HCT116 (cell line): Measurements from ENCODE around the gene ITGA1. TPM values are rescaled to one million over a fixed set of nuclear protein-coding genes. Genes with fewer than 3 reads are reported as not detected.

Source experiments
- ATAC-seq: fragments of 200-7000 bp; cut with Tn5 transposase; 2 replicates; pipeline ENCODE4 v1.9.1; 2020; ENCODE audit warnings: mild to moderate bottlenecking, moderate library complexity
- BruUV-seq: library from RNA; stranded (reverse); fragments of 400-500 nt; replicated peaks from 2 replicates; lab custom pipeline; 2021; lab: Mats Ljungman, UMichigan
- CTCF ChIA-PET: fragments of 300-600 bp; sonication (Branson Sonifier 250); formaldehyde crosslinking; loops from one replicate; lab custom pipeline; 2021; ENCODE audit warnings: antibody characterized with exemption; lab: Charles Lee
- POLR2A ChIA-PET: fragments of 300-600, 350-600 bp; sonication (Branson Sonifier 250); formaldehyde crosslinking; loops from one replicate; lab custom pipeline; 2021; ENCODE audit warnings: antibody characterized with exemption; lab: Charles Lee
- RAD21 ChIA-PET, 2 experiments: fragments of 300-600 bp; sonication (Branson Sonifier 250); formaldehyde crosslinking; loops; one replicate each; lab custom pipeline; 2023; ENCODE audit warnings: low total read pairs in 2 of 2; ENCODE audit not compliant: uncharacterized antibody in 2 of 2, unreplicated experiment in 2 of 2, low non-redundant PET in 1 of 2; lab: Charles Lee
- DNase-seq: peaks from one replicate; pipeline ENCODE4 v3.0.0-alpha.2; 2010; ENCODE audit warnings: low read depth, low spot score
- H2AFZ ChIP-seq: fragments of 200-600 bp; shearing (Covaris generic), sonication (generic); 2 replicates; pipeline ENCODE4 v1.6.1; 2017; ENCODE audit warnings: low read depth, mixed run types, mixed read lengths, antibody characterized with exemption, low read length; ENCODE audit not compliant: poor library complexity, severe bottlenecking
- H3K27ac ChIP-seq: 2 replicates; pipeline ENCODE4 v1.5.1; 2012; ENCODE audit warnings: low read depth, low read length
- H3K27me3 ChIP-seq: fragments of 200-600 bp; sonication (generic); 2 replicates; pipeline ENCODE4 v1.6.1; 2016; ENCODE audit warnings: mixed run types, low read length, mixed read lengths; ENCODE audit not compliant: insufficient read depth
- H3K36me3 ChIP-seq, 2 experiments: fragments of 200-500 bp in 1 of 2; fragments of 200-600 bp in 1 of 2; sonication (Bioruptor generic) in 1 of 2; sonication (generic) in 1 of 2; 2 replicates each; pipeline versions ENCODE4 v1.5.1 to v1.6.1; 2014 to 2016; ENCODE audit warnings: low read length in 2 of 2, inconsistent platforms in 1 of 2, mixed read lengths in 1 of 2, mixed run types in 1 of 2; ENCODE audit not compliant: insufficient read depth in 2 of 2, control insufficient read depth in 1 of 2
- H3K4me1 ChIP-seq, 2 experiments: fragments of 200-600 bp in 1 of 2; sonication (generic) in 1 of 2; 2 replicates each; pipeline versions ENCODE4 v1.5.1 to v1.6.1; 2012 to 2017; ENCODE audit warnings: low read length in 2 of 2, inconsistent platforms in 1 of 2, mild to moderate bottlenecking in 1 of 2, mixed read lengths in 1 of 2, mixed run types in 1 of 2, moderate library complexity in 1 of 2; ENCODE audit not compliant: insufficient read depth in 2 of 2, control insufficient read depth in 1 of 2
- H3K4me2 ChIP-seq: fragments of 200-600 bp; sonication (generic); 2 replicates; pipeline ENCODE4 v1.6.1; 2017; ENCODE audit warnings: mixed run types, low read length, mixed read lengths
- H3K4me3 ChIP-seq, 2 experiments: fragments of 200-600 bp in 1 of 2; sonication (generic) in 1 of 2; replicated peaks in 1 of 2; 2 replicates each; pipeline ENCODE4 v1.5.1; 2011 to 2016; ENCODE audit warnings: low read length in 2 of 2, control low read depth in 1 of 2, low read depth in 1 of 2, mild to moderate bottlenecking in 1 of 2, mixed read lengths in 1 of 2, mixed run types in 1 of 2
- H3K79me2 ChIP-seq: fragments of 200-600 bp; sonication (generic); 2 replicates; pipeline ENCODE4 v1.6.1; 2017; ENCODE audit warnings: mild to moderate bottlenecking, mixed run types, low read length, moderate library complexity, mixed read lengths; ENCODE audit not compliant: insufficient read depth
- H3K9ac ChIP-seq: fragments of 200-600 bp; sonication (generic); 2 replicates; pipeline ENCODE4 v1.6.1; 2016; ENCODE audit warnings: low read length, mixed read lengths
- H3K9me2 ChIP-seq: fragments of 200-600 bp; sonication (generic), shearing (Covaris generic); 2 replicates; pipeline ENCODE4 v1.6.1; 2017; ENCODE audit warnings: mixed run types, mild to moderate bottlenecking, moderate library complexity; ENCODE audit not compliant: insufficient read depth
- H3K9me3 ChIP-seq, 2 experiments: fragments of 200-500 bp in 1 of 2; fragments of 200-600 bp in 1 of 2; sonication (Bioruptor generic) in 1 of 2; sonication (generic) in 1 of 2; 2 replicates each; pipeline ENCODE4 v1.6.1; 2014 to 2017; ENCODE audit warnings: low read length in 2 of 2, mixed read lengths in 2 of 2, inconsistent platforms in 1 of 2, low read depth in 1 of 2, mild to moderate bottlenecking in 1 of 2, mixed run types in 1 of 2, moderate library complexity in 1 of 2; ENCODE audit not compliant: control insufficient read depth in 1 of 2, insufficient read depth in 1 of 2
- H4K20me1 ChIP-seq: fragments of 200-600 bp; sonication (generic), shearing (Covaris generic); 2 replicates; pipeline ENCODE4 v1.6.1; 2017; ENCODE audit warnings: mixed run types, mild to moderate bottlenecking, moderate library complexity; ENCODE audit not compliant: insufficient read depth
- EZH2phosphoT487 ChIP-seq: fragments of 200-600 bp; IDR thresholded peaks from 2 replicates; pipeline ENCODE4 v1.6.1; 2018; ENCODE audit warnings: antibody characterized with exemption, borderline replicate concordance
- POLR2AphosphoS5 ChIP-seq: IDR thresholded peaks from 2 replicates; pipeline ENCODE4 v1.6.1; 2011; ENCODE audit warnings: mild to moderate bottlenecking, low read depth, low read length, moderate library complexity
- SP1 ChIP-seq: IDR thresholded peaks from 2 replicates; pipeline ENCODE4 v1.6.1; 2012; ENCODE audit warnings: low read depth
- ZNF274 ChIP-seq: fragments of 200-500 bp; sonication (Bioruptor generic); IDR thresholded peaks from 2 replicates; pipeline ENCODE4 v1.6.1; 2014; ENCODE audit warnings: mild to moderate bottlenecking, low read depth, low read length, inconsistent platforms
- intact Hi-C: fragments of 100-400 bp; cut with micrococcal nuclease; formaldehyde crosslinking; loops from 2 replicates; pipeline ENCODE4 v1.10.0; 2022
- total RNA-seq: library from RNA; stranded (reverse); gene quantifications from one replicate; pipeline ENCODE4 v1.2.1, GENCODE V29; 2021; ENCODE audit not compliant: unreplicated experiment
- TF ChIP-seq, protein P1 (sequence below): IDR thresholded peaks from 2 replicates; pipeline ENCODE4 v1.6.1; 2011; ENCODE audit warnings: mild to moderate bottlenecking, low read length, moderate library complexity; ENCODE audit not compliant: insufficient replicate concordance; ENCODE audit errors: extremely low read depth

ITGA1 gene
- total RNA-seq, 1 experiment from 2014 or later, result 1.8 TPM

DNA sequence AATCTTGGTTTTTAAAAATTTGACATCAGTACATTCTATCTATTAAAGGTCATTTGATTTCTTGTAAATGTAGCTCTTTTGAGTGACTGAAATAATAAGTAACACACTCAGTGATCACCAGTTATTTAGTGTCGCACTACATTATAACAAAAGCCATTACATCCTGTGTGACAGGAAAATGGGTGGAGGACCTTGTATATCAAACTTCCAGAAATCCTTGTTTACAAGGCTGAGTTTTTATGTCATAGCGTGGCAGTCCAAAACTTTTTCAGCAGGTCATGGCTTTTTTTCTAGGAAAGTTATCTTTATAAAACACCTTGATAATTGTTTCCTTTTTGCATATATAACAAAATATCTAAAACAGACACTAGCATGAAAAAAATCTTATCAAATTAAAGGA is 14.4 kb upstream of the ITGA1 start:
- CTCF ChIA-PET, result no interaction called here
- intact Hi-C loops, result no loop called here

DNA sequence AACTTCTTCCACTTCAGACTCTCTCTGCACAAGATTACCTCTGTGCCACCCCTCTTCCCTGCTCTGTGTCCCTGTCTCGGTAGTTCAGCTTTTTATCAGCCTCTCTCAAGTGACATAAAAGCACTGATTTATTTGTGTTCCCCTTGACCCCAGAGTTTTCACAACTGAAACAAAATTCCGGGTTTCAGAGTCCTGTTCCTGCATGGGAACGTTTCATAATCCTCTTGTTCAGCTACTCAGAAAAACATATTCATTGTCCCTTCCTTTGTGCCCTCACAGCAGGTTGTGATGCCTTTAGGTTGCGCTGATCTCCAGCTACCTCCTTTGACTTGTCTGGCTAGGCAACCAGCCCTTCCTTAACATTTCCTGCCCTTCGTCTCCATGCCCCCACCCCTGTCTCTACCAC is 13.7 kb upstream of the ITGA1 start:
- ATAC-seq (no peak), DNase-seq (no peak)
- Histone ChIP-seq H3K79me2 (no peaks in the 10 kb centered on the region), H3K4me2 (no peak overlapping the region), H3K4me1 (no peaks in the 10 kb centered on the region), H2AFZ (no peak overlapping the region), H4K20me1 (no peaks in the 10 kb centered on the region), H3K27ac (no peak overlapping the region), H3K9me2 (no peaks in the 10 kb centered on the region), H3K36me3 (no peaks in the 10 kb centered on the region), H3K27me3 (no peaks in the 10 kb centered on the region), H3K9me3 (no peaks in the 10 kb centered on the region), H3K4me3 (no peak overlapping the region), H3K9ac (no peak overlapping the region)
- intact Hi-C loops, result no loop called here
- POLR2A ChIA-PET, result no interaction called here
- RAD21 ChIA-PET, result no interaction called here
- TF ChIP-seq, protein P1, sequence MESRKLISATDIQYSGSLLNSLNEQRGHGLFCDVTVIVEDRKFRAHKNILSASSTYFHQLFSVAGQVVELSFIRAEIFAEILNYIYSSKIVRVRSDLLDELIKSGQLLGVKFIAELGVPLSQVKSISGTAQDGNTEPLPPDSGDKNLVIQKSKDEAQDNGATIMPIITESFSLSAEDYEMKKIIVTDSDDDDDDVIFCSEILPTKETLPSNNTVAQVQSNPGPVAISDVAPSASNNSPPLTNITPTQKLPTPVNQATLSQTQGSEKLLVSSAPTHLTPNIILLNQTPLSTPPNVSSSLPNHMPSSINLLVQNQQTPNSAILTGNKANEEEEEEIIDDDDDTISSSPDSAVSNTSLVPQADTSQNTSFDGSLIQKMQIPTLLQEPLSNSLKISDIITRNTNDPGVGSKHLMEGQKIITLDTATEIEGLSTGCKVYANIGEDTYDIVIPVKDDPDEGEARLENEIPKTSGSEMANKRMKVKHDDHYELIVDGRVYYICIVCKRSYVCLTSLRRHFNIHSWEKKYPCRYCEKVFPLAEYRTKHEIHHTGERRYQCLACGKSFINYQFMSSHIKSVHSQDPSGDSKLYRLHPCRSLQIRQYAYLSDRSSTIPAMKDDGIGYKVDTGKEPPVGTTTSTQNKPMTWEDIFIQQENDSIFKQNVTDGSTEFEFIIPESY, result no peak
- BruUV-seq, result no TSS peak
- CTCF ChIA-PET, result interaction anchor here (0.7 kb wide), 1 partner anchor 174 kb away, joined by 3 read pairs; no protein-coding TSS in a partner anchor

More for the DNA sequence above, 14.4 kb upstream of the ITGA1 start:
- H3K27ac ChIP-seq, result no peak overlapping the region
- H3K9me2 ChIP-seq, result no peaks in the 10 kb centered on the region
- H4K20me1 ChIP-seq, result no peaks in the 10 kb centered on the region
- TF ChIP-seq ZNF274, result no peak
- no peak for TF ChIP-seq EZH2phosphoT487
- TF ChIP-seq SP1, result no peak
- TF ChIP-seq POLR2AphosphoS5, result no peak
- DNase-seq (no peak), ATAC-seq (no peak)
- no peaks in the 10 kb centered on the region for H3K9me3 ChIP-seq
- H3K4me3 ChIP-seq, result no peak overlapping the region
- ChIA-PET RAD21 (no interaction called here), POLR2A (no interaction called here)
- BruUV-seq, result no TSS peak
- no peak overlapping the region for H3K9ac ChIP-seq
- H2AFZ ChIP-seq, result no peak overlapping the region
- no peaks in the 10 kb centered on the region for H3K27me3 ChIP-seq
- H3K36me3 ChIP-seq, result no peaks in the 10 kb centered on the region
- no peaks in the 10 kb centered on the region for H3K4me1 ChIP-seq
- H3K4me2 ChIP-seq, result no peak overlapping the region
- no peaks in the 10 kb centered on the region for H3K79me2 ChIP-seq
